Caki2 (cell line): ENCODE results near the gene GMCL2. TPM values are rescaled to one million over a fixed set of nuclear protein-coding genes. Genes with fewer than 3 reads are reported as not detected.

ENCODE experiments used
- DNase-seq: peaks from one replicate; pipeline ENCODE4 v3.0.0-alpha.2; 2015; ENCODE audit warnings: low read depth
- in situ Hi-C: cut with HindIII; loops from 2 replicates; pipeline ENCODE4 v1.10.0; 2016; ENCODE audit warnings: low sequenced_read_pairs, low pct_unique_long_range_greater_than_20kb, mixed read lengths
- total RNA-seq: library from RNA; depleted of rRNA; stranded (reverse); fragments of >200 nt; shearing (Covaris generic); gene quantifications from 2 replicates; pipeline ENCODE4 v1.2.3, GENCODE V29; 2014; ENCODE audit warnings: low replicate concordance

Gene GMCL2
- total RNA-seq, 1 experiment from 2014 or later: not detected

GRCh38 chr5:178223828-178224335, 36.7 kb upstream of the GMCL2 start:
- in situ Hi-C loops: no loop called here
- DNase-seq: no peak

- in situ Hi-C loops: no loop called here
- DNase-seq: no peak
Observed at GRCh38 chr5:178223196-178223773, 36.1 kb upstream of the GMCL2 start.

- DNase-seq: no peak
- in situ Hi-C loops: no loop called here
Observed at GRCh38 chr5:178222292-178222691, 35.1 kb upstream of the GMCL2 start.

- in situ Hi-C loops: no loop called here
- DNase-seq: no peak
Observed at GRCh38 chr5:178221853-178222252, 34.7 kb upstream of the GMCL2 start.

GRCh38 chr5:178221282-178221681, 34.1 kb upstream of the GMCL2 start:
- in situ Hi-C loops: no loop called here
- DNase-seq: no peak

- in situ Hi-C loops: no loop called here
- DNase-seq: no peak
Observed at GRCh38 chr5:178218827-178219226, 31.7 kb upstream of the GMCL2 start.

- in situ Hi-C loops: no loop called here
- no peak for DNase-seq
Observed at GRCh38 chr5:178218237-178218776, 31.1 kb upstream of the GMCL2 start.

- in situ Hi-C loops: no loop called here
- no peak for DNase-seq
Observed at GRCh38 chr5:178216779-178217178, 29.6 kb upstream of the GMCL2 start.

GRCh38 chr5:178216088-178216534, 28.9 kb upstream of the GMCL2 start:
- no peak for DNase-seq
- in situ Hi-C loops: no loop called here

- in situ Hi-C loops: no loop called here
- DNase-seq: no peak
Observed at GRCh38 chr5:178215280-178216002, 28.3 kb upstream of the GMCL2 start.

- in situ Hi-C loops: no loop called here
- DNase-seq: no peak
Observed at GRCh38 chr5:178214160-178214803, 27.1 kb upstream of the GMCL2 start.

GRCh38 chr5:178213748-178214151, 26.6 kb upstream of the GMCL2 start:
- no peak for DNase-seq
- in situ Hi-C loops: no loop called here

GRCh38 chr5:178213003-178213461, 25.9 kb upstream of the GMCL2 start:
- no peak for DNase-seq
- in situ Hi-C loops: no loop called here

- in situ Hi-C loops: no loop called here
- DNase-seq: no peak
Observed at GRCh38 chr5:178212241-178213002, 25.3 kb upstream of the GMCL2 start.

GRCh38 chr5:178211095-178212048, 24.2 kb upstream of the GMCL2 start:
- in situ Hi-C loops: no loop called here
- DNase-seq: no peak

- DNase-seq: no peak
- in situ Hi-C loops: no loop called here
Observed at GRCh38 chr5:178210686-178211085, 23.5 kb upstream of the GMCL2 start.

- DNase-seq: no peak
- in situ Hi-C loops: no loop called here
Observed at GRCh38 chr5:178210073-178210535, 22.9 kb upstream of the GMCL2 start.
